ENCODE results near the gene PLAU. TPM values are rescaled to one million over a fixed set of nuclear protein-coding genes. Genes with fewer than 3 reads are reported as not detected.

The PLAU gene
- 95.7 to 133 TPM (median 109 TPM) in 5 replicates for total RNA-seq (2022; extraction: Qiagen RNA extraction)

GRCh38 chr10:73910764-73911552, at the start of gene PLAU:
PLAU (plus strand) TSS chr10:73911132; CDS start chr10:73911556, 424 bp downstream.

GRCh38 chr10:73874267-73875138, 36.4 kb upstream of the PLAU start, which contains the start of gene CAMK2G:
CAMK2G (minus strand) TSS chr10:73874555; CDS start chr10:73874461, 94 bp downstream.

Other genes with a start within 250 kb of the PLAU start
- 2.0 to 3.8 TPM (median 2.4 TPM) in 5 replicates for gene AGAP5, start 213.0 kb upstream of the PLAU start, total RNA-seq (2022; extraction: Qiagen RNA extraction)
- gene SEC24C, start 166.8 kb upstream of the PLAU start, total RNA-seq (2022; extraction: Qiagen RNA extraction), result 55.3 to 62.0 TPM (median 56.7 TPM) in 5 replicates
- 51.7 to 75.1 TPM (median 70.9 TPM) in 5 replicates for gene CHCHD1, start 129.1 kb upstream of the PLAU start, total RNA-seq (2022; extraction: Qiagen RNA extraction)
- gene ZSWIM8, start 125.5 kb upstream of the PLAU start, total RNA-seq (2022; extraction: Qiagen RNA extraction), result 35.5 to 43.3 TPM (median 40.8 TPM) in 5 replicates
- 12.9 to 19.0 TPM (median 15.2 TPM) in 5 replicates for gene NDST2, start 99.5 kb upstream of the PLAU start, total RNA-seq (2022; extraction: Qiagen RNA extraction)
- gene CAMK2G, start 36.6 kb upstream of the PLAU start, total RNA-seq (2022; extraction: Qiagen RNA extraction), result 17.2 to 20.8 TPM (median 18.0 TPM) in 5 replicates
- 163 to 250 TPM (median 210 TPM) in 5 replicates for gene VCL, start 87.0 kb downstream of the PLAU start, total RNA-seq (2022; extraction: Qiagen RNA extraction)
- 26.3 to 39.3 TPM (median 32.5 TPM) in 5 replicates for gene AP3M1, start 239.7 kb downstream of the PLAU start, total RNA-seq (2022; extraction: Qiagen RNA extraction)
- gene ADK, start 240.1 kb downstream of the PLAU start, total RNA-seq (2022; extraction: Qiagen RNA extraction), result 31.6 to 36.1 TPM (median 33.1 TPM) in 5 replicates